Measurements from ENCODE around the gene CHRNA1. TPM values are rescaled to one million over a fixed set of nuclear protein-coding genes. Genes with fewer than 3 reads are reported as not detected.

The CHRNA1 gene
- total RNA-seq, 1 experiment from 2014 or later = not detected

- H3K27me3 ChIP-seq (replicated peaks; ENCODE audit: control insufficient read depth, insufficient read depth, low read length) = no peaks in the 10 kb centered on the region
- CTCF ChIA-PET = no interaction called here
- POLR2A ChIA-PET = no interaction called here
These were observed 59.6 kb downstream of the CHRNA1 start for GRCh38 chr2:174704642-174705041.

DNA sequence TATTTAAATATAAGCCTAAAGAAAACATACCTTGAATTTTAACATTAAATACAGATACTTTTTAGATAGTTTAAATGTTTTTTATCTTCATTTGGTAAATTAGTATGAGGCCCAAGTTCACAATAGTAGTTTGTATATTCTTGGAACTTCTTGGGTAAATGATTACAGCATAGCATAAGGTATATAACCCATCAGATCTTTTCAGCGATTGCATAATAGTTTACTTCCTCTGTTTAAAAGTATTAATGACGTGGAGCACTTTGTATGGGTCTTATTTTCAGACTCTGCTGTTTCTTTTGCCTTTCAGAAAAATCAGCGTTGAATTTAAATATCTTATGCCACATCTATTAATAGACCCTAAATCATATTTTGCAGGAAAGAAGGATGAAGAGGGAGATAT is 60.2 kb downstream of the CHRNA1 start:
- DNase-seq = no peak
- no TSS peak for BruUV-seq (replicated peaks)
- no peak overlapping the region for H3K4me3 Mint-ChIP-seq (ENCODE audit: unreplicated experiment)

More at GRCh38 chr2:174704642-174705041, 59.6 kb downstream of the CHRNA1 start:
- Mint-ChIP-seq H3K27ac (ENCODE audit: unreplicated experiment) (no peak overlapping the region), H3K4me3 (ENCODE audit: unreplicated experiment) (no peak overlapping the region), H3K36me3 (ENCODE audit: insufficient read depth, unreplicated experiment) (no peaks in the 10 kb centered on the region), H3K4me1 (ENCODE audit: low read depth, unreplicated experiment) (no peaks in the 10 kb centered on the region), H3K9me3 (ENCODE audit: unreplicated experiment) (no peaks in the 10 kb centered on the region), H3K27me3 (ENCODE audit: insufficient read depth, unreplicated experiment) (no peaks in the 10 kb centered on the region)
- Histone ChIP-seq H3K4me1 (no peaks in the 10 kb centered on the region), H3K9me3 (no peaks in the 10 kb centered on the region), H3K36me3 (ENCODE audit: control insufficient read depth, insufficient read depth, low read length) (no peaks in the 10 kb centered on the region), H3K4me3 (ENCODE audit: low read depth, low read length) (no peak overlapping the region)
- DNase-seq = no peak
- TF ChIP-seq, protein P1, sequence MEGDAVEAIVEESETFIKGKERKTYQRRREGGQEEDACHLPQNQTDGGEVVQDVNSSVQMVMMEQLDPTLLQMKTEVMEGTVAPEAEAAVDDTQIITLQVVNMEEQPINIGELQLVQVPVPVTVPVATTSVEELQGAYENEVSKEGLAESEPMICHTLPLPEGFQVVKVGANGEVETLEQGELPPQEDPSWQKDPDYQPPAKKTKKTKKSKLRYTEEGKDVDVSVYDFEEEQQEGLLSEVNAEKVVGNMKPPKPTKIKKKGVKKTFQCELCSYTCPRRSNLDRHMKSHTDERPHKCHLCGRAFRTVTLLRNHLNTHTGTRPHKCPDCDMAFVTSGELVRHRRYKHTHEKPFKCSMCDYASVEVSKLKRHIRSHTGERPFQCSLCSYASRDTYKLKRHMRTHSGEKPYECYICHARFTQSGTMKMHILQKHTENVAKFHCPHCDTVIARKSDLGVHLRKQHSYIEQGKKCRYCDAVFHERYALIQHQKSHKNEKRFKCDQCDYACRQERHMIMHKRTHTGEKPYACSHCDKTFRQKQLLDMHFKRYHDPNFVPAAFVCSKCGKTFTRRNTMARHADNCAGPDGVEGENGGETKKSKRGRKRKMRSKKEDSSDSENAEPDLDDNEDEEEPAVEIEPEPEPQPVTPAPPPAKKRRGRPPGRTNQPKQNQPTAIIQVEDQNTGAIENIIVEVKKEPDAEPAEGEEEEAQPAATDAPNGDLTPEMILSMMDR (IDR thresholded peaks at IDR 0.05; ENCODE audit: insufficient read depth in 1 of 2, low read depth in 1 of 2, low read length in 1 of 2, severe bottlenecking in 1 of 2, unreplicated experiment in 1 of 2) = no peak
- BruUV-seq (replicated peaks) = no TSS peak
- intact Hi-C loops (cut with micrococcal nuclease; ENCODE audit: unreplicated experiment) = no loop called here

GRCh38 chr2:174703430-174703829 is 60.8 kb downstream of the CHRNA1 start:
- H3K4me3 Mint-ChIP-seq (ENCODE audit: unreplicated experiment) = no peak overlapping the region
- BruUV-seq (replicated peaks) = no TSS peak
- intact Hi-C loops (cut with micrococcal nuclease; ENCODE audit: unreplicated experiment) = no loop called here
- no peak overlapping the region for H3K4me3 ChIP-seq (ENCODE audit: low read depth, low read length)
- DNase-seq = no peak
- H3K27me3 ChIP-seq (replicated peaks; ENCODE audit: control insufficient read depth, insufficient read depth, low read length) = no peaks in the 10 kb centered on the region
- H3K9me3 ChIP-seq = no peaks in the 10 kb centered on the region
- H3K4me1 ChIP-seq = peaks cover 3% of the 10 kb centered on the region; the same call in 1 of the 2 replicates
- no peaks in the 10 kb centered on the region for H3K4me1 Mint-ChIP-seq (ENCODE audit: low read depth, unreplicated experiment)
- POLR2A ChIA-PET = no interaction called here
- no peaks in the 10 kb centered on the region for H3K36me3 Mint-ChIP-seq (ENCODE audit: insufficient read depth, unreplicated experiment)
- no peaks in the 10 kb centered on the region for H3K9me3 Mint-ChIP-seq (ENCODE audit: unreplicated experiment)
- TF ChIP-seq, protein P1 (IDR thresholded peaks at IDR 0.05; ENCODE audit: insufficient read depth in 1 of 2, low read depth in 1 of 2, low read length in 1 of 2, severe bottlenecking in 1 of 2, unreplicated experiment in 1 of 2) = no peak
- H3K27ac Mint-ChIP-seq (ENCODE audit: unreplicated experiment) = no peak overlapping the region
- CTCF ChIA-PET = interaction anchor here (0.6 kb wide), 1 partner anchor 45 kb away, joined by 3 read pairs; no protein-coding TSS in a partner anchor
- H3K27me3 Mint-ChIP-seq (ENCODE audit: insufficient read depth, unreplicated experiment) = no peaks in the 10 kb centered on the region
- no peaks in the 10 kb centered on the region for H3K36me3 ChIP-seq (ENCODE audit: control insufficient read depth, insufficient read depth, low read length)

More for the DNA sequence above, 60.2 kb downstream of the CHRNA1 start:
- H3K4me3 ChIP-seq (ENCODE audit: low read depth, low read length) = no peak overlapping the region
- intact Hi-C loops (cut with micrococcal nuclease; ENCODE audit: unreplicated experiment) = no loop called here
- CTCF ChIA-PET = no interaction called here
- H3K27me3 ChIP-seq (replicated peaks; ENCODE audit: control insufficient read depth, insufficient read depth, low read length) = no peaks in the 10 kb centered on the region
- POLR2A ChIA-PET = no interaction called here
- H3K9me3 ChIP-seq = no peaks in the 10 kb centered on the region
- Mint-ChIP-seq H3K27me3 (ENCODE audit: insufficient read depth, unreplicated experiment) (no peaks in the 10 kb centered on the region), H3K4me1 (ENCODE audit: low read depth, unreplicated experiment) (no peaks in the 10 kb centered on the region), H3K27ac (ENCODE audit: unreplicated experiment) (no peak overlapping the region), H3K36me3 (ENCODE audit: insufficient read depth, unreplicated experiment) (no peaks in the 10 kb centered on the region), H3K9me3 (ENCODE audit: unreplicated experiment) (no peaks in the 10 kb centered on the region)
- no peaks in the 10 kb centered on the region for H3K36me3 ChIP-seq (ENCODE audit: control insufficient read depth, insufficient read depth, low read length)
- TF ChIP-seq, protein P1 (IDR thresholded peaks at IDR 0.05; ENCODE audit: insufficient read depth in 1 of 2, low read depth in 1 of 2, low read length in 1 of 2, severe bottlenecking in 1 of 2, unreplicated experiment in 1 of 2) = no peak
- H3K4me1 ChIP-seq = no peaks in the 10 kb centered on the region
